Natural killer cell (primary cell): ENCODE results near the gene UGT1A6. TPM values are rescaled to one million over a fixed set of nuclear protein-coding genes. Genes with fewer than 3 reads are reported as not detected.
A peak's percentile ranks its signal among the peaks of the same experiment; 100 is the strongest.

Source experiments
- ATAC-seq, 3 donors: fragments of 150-1000 bp in 2 of 3; fragments of 200-7000 bp in 1 of 3; cut with Tn5 transposase; 1 replicate in 1 of 3; 2 replicates in 2 of 3; pipeline ENCODE4 v1.10.0; 2021; ENCODE audit warnings: mild to moderate bottlenecking in 2 of 3, moderate library complexity in 2 of 3
- DNase-seq, 2 donors: peaks; one replicate each; pipeline versions ENCODE4 v3.0.0 to v3.0.0-alpha.2; 2013 to 2021; ENCODE audit warnings: mixed read lengths in 1 of 2
- H3K27ac ChIP-seq: one replicate; pipeline ENCODE4 v1.5.1; 2013; ENCODE audit warnings: mild to moderate bottlenecking, low read length
- H3K27me3 ChIP-seq: one replicate; pipeline ENCODE4 v1.6.1; 2013; ENCODE audit warnings: low read length; ENCODE audit not compliant: control insufficient read depth, insufficient read depth
- H3K36me3 ChIP-seq: one replicate; pipeline ENCODE4 v1.6.1; 2013; ENCODE audit warnings: low read length; ENCODE audit not compliant: control insufficient read depth, insufficient read depth
- H3K4me1 ChIP-seq: one replicate; pipeline ENCODE4 v1.6.1; 2013; ENCODE audit warnings: low read length; ENCODE audit not compliant: control insufficient read depth, insufficient read depth
- H3K4me3 ChIP-seq: one replicate; pipeline ENCODE4 v1.5.1; 2013; ENCODE audit warnings: low read length
- H3K9me3 ChIP-seq: one replicate; pipeline ENCODE4 v1.6.1; 2013; ENCODE audit warnings: low read length; ENCODE audit not compliant: control insufficient read depth, insufficient read depth
- H3K27ac Mint-ChIP-seq, 2 donors: one replicate each; pipeline ENCODE4 v1.8.0; 2022; ENCODE audit warnings: mild to moderate bottlenecking in 2 of 2, mixed read lengths in 2 of 2, moderate library complexity in 1 of 2
- H3K27me3 Mint-ChIP-seq, 2 donors: one replicate each; pipeline ENCODE4 v1.8.0; 2022; ENCODE audit warnings: low read depth in 2 of 2, mixed read lengths in 2 of 2
- H3K36me3 Mint-ChIP-seq: one replicate; pipeline ENCODE4 v1.8.0; 2022; ENCODE audit warnings: mixed read lengths
- H3K4me1 Mint-ChIP-seq, 2 donors: one replicate each; pipeline ENCODE4 v1.8.0; 2022; ENCODE audit warnings: mixed read lengths in 2 of 2
- H3K4me3 Mint-ChIP-seq: one replicate; pipeline ENCODE4 v1.8.0; 2022; ENCODE audit warnings: mild to moderate bottlenecking, moderate library complexity, mixed read lengths
- H3K9me3 Mint-ChIP-seq, 2 donors: one replicate each; pipeline ENCODE4 v1.8.0; 2022; ENCODE audit warnings: mixed read lengths in 2 of 2
- WGBS: methylation state at CpG from one replicate; pipeline ENCODE4 v1.1.7; 2013; ENCODE audit warnings: missing lambda C conversion rate; ENCODE audit not compliant: insufficient coverage; 5-methylcytosine and 5-hydroxymethylcytosine counted together
- intact Hi-C: fragments of 100-400 bp; cut with micrococcal nuclease; formaldehyde crosslinking; loops from one replicate; pipeline ENCODE4 v1.14.2; 2022
- total RNA-seq, 4 donors: library from RNA; stranded (reverse); fragments of 120-200 nt in 1 of 4; gene quantifications; one replicate each; pipeline versions ENCODE4 v1.2.3 to v1.2.4, GENCODE V29; 2013 to 2022
- TF ChIP-seq, protein P1 (sequence below): fragments of 200-600 bp; IDR thresholded peaks from one replicate; pipeline ENCODE4 v1.8.0; 2022; ENCODE audit warnings: antibody characterized with exemption

The UGT1A6 gene
- total RNA-seq, 3 donors from 2014 or later (not counting 1 experiment from before 2014, with no cell fraction given): not detected

DNA sequence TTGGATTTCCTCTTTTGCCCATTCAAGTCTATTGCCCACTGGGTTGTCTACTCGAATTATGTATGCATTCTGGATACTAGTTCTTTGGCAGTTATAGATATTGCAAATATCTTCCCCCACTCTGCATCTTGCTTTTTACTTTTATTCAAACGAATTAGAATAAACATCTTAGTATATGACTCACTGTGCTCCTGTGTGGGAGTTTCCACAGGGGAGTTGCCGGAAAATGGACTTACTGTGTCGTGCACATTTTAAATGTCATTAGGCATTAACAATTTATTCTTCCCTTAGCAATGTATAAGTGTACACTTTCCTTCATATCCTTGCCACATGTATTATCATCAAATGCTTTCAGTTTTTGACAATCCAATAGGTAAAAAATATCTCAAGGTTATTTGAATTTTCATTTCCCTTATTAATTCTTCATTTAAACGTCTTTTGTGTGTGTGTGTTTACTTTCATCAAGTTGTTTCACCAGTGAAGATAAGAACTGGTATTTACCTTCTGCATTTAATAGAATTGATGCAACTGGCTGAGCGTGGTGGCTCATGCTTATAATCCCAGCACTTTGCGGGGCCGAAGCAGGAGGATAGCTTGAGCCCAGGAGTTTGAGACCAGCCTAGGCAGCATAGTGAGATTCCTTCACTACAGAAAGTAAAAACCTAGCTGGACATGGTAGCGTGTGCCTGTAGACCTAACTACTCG is 15.4 kb downstream of the UGT1A6 start:
- Histone ChIP-seq H3K27me3 (no peaks in the 10 kb centered on the region), H3K27ac (no peak overlapping the region), H3K36me3 (no peaks in the 10 kb centered on the region), H3K9me3 (no peaks in the 10 kb centered on the region), H3K4me3 (no peak overlapping the region), H3K4me1 (no peaks in the 10 kb centered on the region)
- intact Hi-C loops: no loop called here
- DNase-seq: no peak
- TF ChIP-seq, protein P1, sequence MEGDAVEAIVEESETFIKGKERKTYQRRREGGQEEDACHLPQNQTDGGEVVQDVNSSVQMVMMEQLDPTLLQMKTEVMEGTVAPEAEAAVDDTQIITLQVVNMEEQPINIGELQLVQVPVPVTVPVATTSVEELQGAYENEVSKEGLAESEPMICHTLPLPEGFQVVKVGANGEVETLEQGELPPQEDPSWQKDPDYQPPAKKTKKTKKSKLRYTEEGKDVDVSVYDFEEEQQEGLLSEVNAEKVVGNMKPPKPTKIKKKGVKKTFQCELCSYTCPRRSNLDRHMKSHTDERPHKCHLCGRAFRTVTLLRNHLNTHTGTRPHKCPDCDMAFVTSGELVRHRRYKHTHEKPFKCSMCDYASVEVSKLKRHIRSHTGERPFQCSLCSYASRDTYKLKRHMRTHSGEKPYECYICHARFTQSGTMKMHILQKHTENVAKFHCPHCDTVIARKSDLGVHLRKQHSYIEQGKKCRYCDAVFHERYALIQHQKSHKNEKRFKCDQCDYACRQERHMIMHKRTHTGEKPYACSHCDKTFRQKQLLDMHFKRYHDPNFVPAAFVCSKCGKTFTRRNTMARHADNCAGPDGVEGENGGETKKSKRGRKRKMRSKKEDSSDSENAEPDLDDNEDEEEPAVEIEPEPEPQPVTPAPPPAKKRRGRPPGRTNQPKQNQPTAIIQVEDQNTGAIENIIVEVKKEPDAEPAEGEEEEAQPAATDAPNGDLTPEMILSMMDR: no peak
- ATAC-seq: no peak
- Mint-ChIP-seq H3K36me3 (peaks cover 6% of the 10 kb centered on the region), H3K27ac (no peak overlapping the region), H3K4me1 (no peaks in the 10 kb centered on the region), H3K4me3 (no peak overlapping the region), H3K9me3 (no peaks in the 10 kb centered on the region), H3K27me3 (peaks cover 23 to 30% of the 10 kb centered on the region in 2 donors)
- WGBS: 95% methylated on average over 5 of the region's 10 CpGs

DNA sequence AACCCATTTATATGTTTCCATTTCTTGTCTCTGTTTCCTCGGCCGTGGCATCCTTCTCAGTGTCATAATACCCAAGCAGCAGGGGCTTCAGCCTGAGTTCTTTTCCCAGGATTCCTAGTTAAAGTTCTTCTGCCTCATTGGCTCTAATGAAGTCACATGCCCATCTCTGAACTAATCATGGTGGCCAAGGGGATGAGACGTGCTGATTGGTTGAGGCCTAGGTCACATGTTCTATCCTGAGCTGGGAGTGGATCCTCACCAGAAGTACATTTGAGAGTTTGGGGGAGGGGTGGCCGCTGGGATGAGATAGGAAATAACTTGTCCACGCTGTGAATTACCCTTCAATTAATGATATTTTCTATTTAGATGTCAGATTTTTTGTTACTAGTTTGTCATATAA is 16.3 kb downstream of the UGT1A6 start:
- no peaks in the 10 kb centered on the region for H3K4me1 ChIP-seq
- Mint-ChIP-seq H3K36me3 (peaks cover 5% of the 10 kb centered on the region), H3K4me3 (no peak overlapping the region), H3K4me1 (no peaks in the 10 kb centered on the region), H3K27me3 (peaks cover 28 to 33% of the 10 kb centered on the region in 2 donors), H3K27ac (no peak overlapping the region), H3K9me3 (no peaks in the 10 kb centered on the region)
- H3K9me3 ChIP-seq: no peaks in the 10 kb centered on the region
- TF ChIP-seq, protein P1: no peak
- intact Hi-C loops: no loop called here
- H3K27me3 ChIP-seq: no peaks in the 10 kb centered on the region
- H3K27ac ChIP-seq: no peak overlapping the region
- DNase-seq (no peak), ATAC-seq (no peak)
- H3K36me3 ChIP-seq: no peaks in the 10 kb centered on the region
- no peak overlapping the region for H3K4me3 ChIP-seq
- 91% methylated on average over 3 of the region's 5 CpGs for WGBS

DNA sequence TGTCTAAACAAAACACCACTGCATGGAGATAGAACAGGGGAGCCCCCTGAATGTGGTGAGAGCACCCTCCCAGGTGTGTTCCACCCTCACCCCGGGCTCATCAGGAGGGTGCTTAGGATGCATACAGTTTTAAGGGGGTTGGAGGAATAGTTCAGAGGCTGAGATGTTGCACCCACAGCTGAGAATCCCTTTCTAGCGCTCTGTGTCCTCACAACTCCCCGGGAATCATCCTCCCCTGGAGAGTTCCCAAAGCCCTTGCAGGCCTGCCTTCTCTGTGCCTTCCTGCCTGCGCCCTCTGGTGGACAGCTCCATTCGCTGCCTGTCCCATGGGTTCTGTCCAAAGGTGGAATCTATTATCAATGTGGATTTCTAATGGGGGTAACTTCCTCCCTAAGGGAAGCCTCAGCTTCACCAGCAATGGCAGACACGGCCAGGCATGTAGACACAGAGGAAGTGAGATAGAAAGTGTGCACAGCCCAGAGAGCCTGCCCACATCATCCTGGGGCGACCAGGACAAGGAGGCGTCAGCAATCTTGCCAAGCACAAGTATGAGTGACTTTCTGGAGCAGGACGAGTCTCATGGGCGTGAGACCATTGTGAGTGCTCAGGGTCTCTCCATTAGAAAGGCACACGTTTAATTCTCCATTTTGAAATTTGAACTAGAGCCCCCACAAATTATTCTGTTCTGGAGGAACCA is 18.8 kb downstream of the UGT1A6 start:
- TF ChIP-seq, protein P1: peak; percentile 83

More for the DNA sequence above, 18.8 kb downstream of the UGT1A6 start:
- Mint-ChIP-seq H3K27me3 (peaks cover 29 to 40% of the 10 kb centered on the region in 2 donors), H3K9me3 (no peaks in the 10 kb centered on the region), H3K27ac (no peak overlapping the region), H3K36me3 (no peaks in the 10 kb centered on the region), H3K4me3 (no peak overlapping the region), H3K4me1 (no peaks in the 10 kb centered on the region)
- no peaks in the 10 kb centered on the region for H3K4me1 ChIP-seq
- DNase-seq (peak; percentile 58 to 76), ATAC-seq (peak; percentile 61 to 77 (median 61))
- H3K36me3 ChIP-seq: no peaks in the 10 kb centered on the region
- WGBS: 45% methylated on average over 11 of the region's 11 CpGs
- H3K9me3 ChIP-seq: no peaks in the 10 kb centered on the region
- no peak overlapping the region for H3K4me3 ChIP-seq
- H3K27ac ChIP-seq: no peak overlapping the region
- H3K27me3 ChIP-seq: no peaks in the 10 kb centered on the region
- intact Hi-C loops: loop anchor here (2.0 to 5.0 kb wide), 2 partner anchors 859 to 1105 kb away; no protein-coding TSS in a partner anchor
